HepG2 (cell line): Measurements from ENCODE around the gene FAAP100. TPM values are rescaled to one million over a fixed set of nuclear protein-coding genes. Genes with fewer than 3 reads are reported as not detected.

Source experiments
- ARID4A ChIP-seq: sonication (generic); formaldehyde crosslinking; IDR thresholded peaks from 2 replicates; pipeline ENCODE4 v1.5.0; 2020; ENCODE audit warnings: mild to moderate bottlenecking, missing genetic modification reagents, borderline replicate concordance
- ATM ChIP-seq: fragments of 450-650 bp; IDR thresholded peaks from 2 replicates; pipeline ENCODE4 v1.7.1; 2017; ENCODE audit warnings: mild to moderate bottlenecking, borderline replicate concordance
- DZIP1 ChIP-seq: sonication (generic); formaldehyde crosslinking; IDR thresholded peaks from 2 replicates; pipeline ENCODE4 v1.5.0; 2020; ENCODE audit warnings: mild to moderate bottlenecking, missing genetic modification reagents
- FOXP1 ChIP-seq, 2 experiments: fragments of 450-650 bp in 1 of 2; IDR thresholded peaks; 2 replicates each; pipeline ENCODE4 v1.6.1; 2017 to 2018; ENCODE audit warnings: antibody characterized with exemption in 1 of 2
- HMG20A ChIP-seq: IDR thresholded peaks from 2 replicates; pipeline ENCODE4 v1.6.1; 2016; ENCODE audit warnings: borderline replicate concordance
- HNRNPH1 ChIP-seq: fragments of 200-400 bp; formaldehyde crosslinking; optimal IDR thresholded peaks from 2 replicates; pipeline ENCODE3; 2017; ENCODE audit warnings: mild to moderate bottlenecking, low read depth, low read length
- KDM4B ChIP-seq: sonication (generic); formaldehyde crosslinking; IDR thresholded peaks from 2 replicates; pipeline ENCODE4 v1.4.0; 2020; ENCODE audit warnings: missing genetic modification reagents
- RBAK ChIP-seq: sonication (generic); formaldehyde crosslinking; IDR thresholded peaks from 2 replicates; pipeline ENCODE4 v1.5.1; 2020; ENCODE audit warnings: mild to moderate bottlenecking, missing genetic modification reagents
- RCOR2 ChIP-seq: IDR thresholded peaks from 2 replicates; pipeline ENCODE4 v1.6.1; 2016; ENCODE audit warnings: missing biosample characterization, missing genetic modification reagents
- SALL2 ChIP-seq: sonication (generic); formaldehyde crosslinking; IDR thresholded peaks from 2 replicates; pipeline ENCODE4 v1.8.1; 2023; ENCODE audit warnings: mild to moderate bottlenecking, missing genetic modification reagents, inconsistent platforms
- SMAD3 ChIP-seq: sonication (generic); formaldehyde crosslinking; IDR thresholded peaks from 2 replicates; pipeline ENCODE4 v1.4.0; 2020; ENCODE audit warnings: missing genetic modification reagents
- TERF1 ChIP-seq: sonication (generic); formaldehyde crosslinking; IDR thresholded peaks from 2 replicates; pipeline ENCODE4 v1.8.0; 2022; ENCODE audit warnings: mild to moderate bottlenecking, missing genetic modification reagents, moderate library complexity
- U2AF2 ChIP-seq: fragments of 200-400 bp; formaldehyde crosslinking; IDR thresholded peaks from 2 replicates; pipeline ENCODE4 v1.6.1; 2017; ENCODE audit warnings: low read depth, mild to moderate bottlenecking, low read length
- ZFY ChIP-seq: sonication (generic); formaldehyde crosslinking; IDR thresholded peaks from 2 replicates; pipeline ENCODE4 v1.4.0; 2020; ENCODE audit warnings: missing genetic modification reagents
- ZKSCAN1 ChIP-seq: fragments of 150-350 bp; IDR thresholded peaks from 2 replicates; pipeline ENCODE4 v1.6.1; 2014; ENCODE audit warnings: low read length
- ZNF383 ChIP-seq: sonication (generic); formaldehyde crosslinking; IDR thresholded peaks from 2 replicates; pipeline ENCODE4 v1.4.0; 2020; ENCODE audit warnings: missing genetic modification reagents, mild to moderate bottlenecking, borderline replicate concordance
- ZNF547 ChIP-seq: sonication (generic); formaldehyde crosslinking; IDR thresholded peaks from 2 replicates; pipeline ENCODE4 v1.5.1; 2020; ENCODE audit warnings: mild to moderate bottlenecking, missing genetic modification reagents
- ZNF552 ChIP-seq: sonication (generic); formaldehyde crosslinking; IDR thresholded peaks from 2 replicates; pipeline ENCODE4 v1.9.0; 2022; ENCODE audit warnings: missing genetic modification reagents, mild to moderate bottlenecking, borderline replicate concordance
- ZNF598 ChIP-seq: sonication (generic); formaldehyde crosslinking; IDR thresholded peaks from 2 replicates; pipeline ENCODE4 v1.5.1; 2020; ENCODE audit warnings: mild to moderate bottlenecking, missing genetic modification reagents, borderline replicate concordance
- polyA plus RNA-seq, 8 experiments: library from polyadenylated mRNA; depleted of rRNA in 3 of 8; stranded (reverse) in 7 of 8; unstranded in 1 of 8; fragments of >200 nt; fragmentation: Illumina TruSeq in 4 of 8; extraction: Trizol in 4 of 8; gene quantifications; 2 replicates each; pipeline versions ENCODE4 v1.2.1 to v1.2.3, GENCODE V29; 2011 to 2016; ENCODE audit warnings: low read depth in 4 of 8, missing spikeins in 1 of 8, mixed read lengths in 1 of 8; ENCODE audit not compliant: insufficient read depth in 1 of 8
- total RNA-seq, 5 experiments: library from RNA; depleted of rRNA; stranded (reverse); fragments of >200 nt; fragmentation: Illumina TruSeq; extraction: Trizol; gene quantifications; 2 replicates each; pipeline ENCODE4 v1.2.3, GENCODE V29; 2016; ENCODE audit warnings: low read depth in 1 of 5
- TF ChIP-seq, protein P1 (sequence below): sonication (generic); formaldehyde crosslinking; IDR thresholded peaks from 2 replicates; pipeline ENCODE4 v1.5.0; 2020; ENCODE audit warnings: mild to moderate bottlenecking, low read depth, missing genetic modification reagents, borderline replicate concordance
- TF ChIP-seq, protein P2 (sequence below): IDR thresholded peaks from 2 replicates; pipeline ENCODE4 v1.6.1; 2012; ENCODE audit warnings: inconsistent platforms

Gene FAAP100
- total and polyA plus RNA-seq, 2 of the 13 experiments (the other 11 are each of a cell fraction or from before 2014, with no cell fraction given): 7.6 to 20.8 TPM

- no peak for TF ChIP-seq U2AF2
- TF ChIP-seq HMG20A (CRISPR knock-in tag): no peak
- peak; percentile 39; the same call in 1 of the 2 replicates for TF ChIP-seq DZIP1 (CRISPR knock-in tag)
- TF ChIP-seq ZNF547: no peak
- TF ChIP-seq ZNF552 (CRISPR knock-in tag): no peak
- TF ChIP-seq, protein P1, sequence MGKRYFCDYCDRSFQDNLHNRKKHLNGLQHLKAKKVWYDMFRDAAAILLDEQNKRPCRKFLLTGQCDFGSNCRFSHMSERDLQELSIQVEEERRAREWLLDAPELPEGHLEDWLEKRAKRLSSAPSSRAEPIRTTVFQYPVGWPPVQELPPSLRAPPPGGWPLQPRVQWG: no peak
- TF ChIP-seq ZNF383 (CRISPR knock-in tag): no peak
- no peak for TF ChIP-seq ATM
- TF ChIP-seq ZFY (CRISPR knock-in tag): 0 out of 2 replicates have a peak, but pooled peaks have one; percentile 1
- TF ChIP-seq, protein P2, sequence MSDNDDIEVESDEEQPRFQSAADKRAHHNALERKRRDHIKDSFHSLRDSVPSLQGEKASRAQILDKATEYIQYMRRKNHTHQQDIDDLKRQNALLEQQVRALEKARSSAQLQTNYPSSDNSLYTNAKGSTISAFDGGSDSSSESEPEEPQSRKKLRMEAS: peak; percentile 24; the same call in 1 of the 2 replicates
- TF ChIP-seq ZKSCAN1: no peak
- no peak for TF ChIP-seq ZNF598 (CRISPR knock-in tag)
- 0 out of 2 replicates have a peak, but pooled peaks have one; percentile 22 for TF ChIP-seq ARID4A
- TF ChIP-seq TERF1 (CRISPR knock-in tag): no peak
- TF ChIP-seq SMAD3 (CRISPR knock-in tag): no peak
- TF ChIP-seq FOXP1 (IDR thresholded peaks at IDR 0.05): no peak
- no peak for TF ChIP-seq FOXP1 (CRISPR knock-in tag; IDR thresholded peaks at IDR 0.05)
- no peak for TF ChIP-seq HNRNPH1
- TF ChIP-seq RBAK: no peak
- TF ChIP-seq KDM4B (CRISPR knock-in tag): no peak
- no peak for TF ChIP-seq RCOR2 (CRISPR knock-in tag)
- no peak for TF ChIP-seq SALL2 (CRISPR knock-in tag)
Observed at GRCh38 chr17:81528651-81529436, 23.3 kb downstream of the FAAP100 start (continued).
